HG03064 (cell line): ENCODE measurements around the gene IGSF10.

Source experiments
- ATAC-seq: cut with Tn5 transposase; IDR thresholded peaks from one replicate; pipeline ENCODE4 v1.9.1; 2021; ENCODE audit warnings: low read depth; ENCODE audit not compliant: unreplicated experiment

Gene IGSF10

DNA sequence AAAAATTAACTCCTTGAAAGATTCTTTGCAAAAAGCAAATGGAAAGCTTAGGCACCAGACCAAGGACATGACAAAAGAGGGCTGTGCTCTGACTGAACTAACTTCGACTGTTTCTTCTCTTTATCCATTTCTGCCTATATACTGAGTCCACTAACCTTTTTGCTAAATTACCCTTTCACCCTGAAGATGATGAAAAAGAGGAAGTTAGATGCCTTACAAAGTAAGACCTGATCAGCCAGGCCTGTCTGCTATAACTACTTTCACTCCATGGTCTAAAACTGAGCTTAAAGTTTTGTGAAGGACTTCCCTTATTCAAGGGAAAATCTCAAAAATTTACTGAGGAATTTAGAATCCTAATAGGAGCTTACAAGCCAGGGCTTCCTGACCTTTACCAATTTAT lies 6.2 kb upstream of the IGSF10 start:
- ATAC-seq = no peak

- no peak for ATAC-seq
These were observed 2.1 kb upstream of the IGSF10 start for GRCh38 chr3:151462991-151463390.

DNA sequence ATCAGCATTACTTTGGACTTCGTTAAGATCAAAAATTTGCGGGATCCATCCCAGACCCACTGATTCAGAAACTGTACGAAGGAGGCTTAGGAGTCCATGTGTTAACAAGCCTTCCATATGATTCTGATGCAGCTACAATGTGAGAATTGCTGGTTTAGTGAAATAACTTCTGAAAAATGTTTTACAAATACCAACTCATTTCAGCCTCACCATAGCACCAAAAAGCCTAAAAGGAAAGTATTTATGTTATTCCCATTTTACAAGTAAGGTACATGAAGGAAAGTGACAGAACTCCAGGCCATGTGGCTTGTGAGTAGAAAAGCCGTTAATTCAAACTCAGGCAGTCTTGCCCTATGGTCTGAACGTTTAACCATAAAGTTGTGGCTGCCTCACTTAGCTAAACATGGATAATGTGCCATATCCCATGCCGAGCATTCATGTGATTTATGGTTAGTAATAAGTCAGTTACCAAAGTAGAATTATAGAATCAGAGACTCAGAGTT lies 1.5 kb upstream of the IGSF10 start:
- no peak for ATAC-seq

DNA sequence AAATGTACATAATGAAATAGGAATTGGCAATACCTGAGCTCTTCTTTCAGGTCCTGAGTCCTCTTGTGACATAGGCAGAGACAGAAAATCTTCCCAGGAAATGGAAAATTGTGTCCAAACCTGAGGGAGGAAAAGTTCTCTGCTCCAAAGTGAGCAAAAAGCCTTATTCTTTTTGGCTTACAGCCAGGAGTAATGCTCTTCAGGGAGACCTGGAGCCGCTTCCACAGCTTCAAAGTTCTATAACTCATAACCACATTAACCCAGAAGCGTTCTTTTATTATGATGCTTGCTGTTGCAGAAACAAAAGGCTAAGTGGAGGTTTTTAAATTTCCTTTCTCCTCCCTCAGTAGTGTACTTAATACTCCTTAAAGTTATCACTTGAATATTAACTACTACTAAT lies 633 bp downstream of the IGSF10 start:
- ATAC-seq = no peak

- ATAC-seq = no peak
These were observed 1.5 kb downstream of the IGSF10 start for GRCh38 chr3:151459358-151459757.

GRCh38 chr3:151456065-151456464 lies 4.8 kb downstream of the IGSF10 start:
- no peak for ATAC-seq

DNA sequence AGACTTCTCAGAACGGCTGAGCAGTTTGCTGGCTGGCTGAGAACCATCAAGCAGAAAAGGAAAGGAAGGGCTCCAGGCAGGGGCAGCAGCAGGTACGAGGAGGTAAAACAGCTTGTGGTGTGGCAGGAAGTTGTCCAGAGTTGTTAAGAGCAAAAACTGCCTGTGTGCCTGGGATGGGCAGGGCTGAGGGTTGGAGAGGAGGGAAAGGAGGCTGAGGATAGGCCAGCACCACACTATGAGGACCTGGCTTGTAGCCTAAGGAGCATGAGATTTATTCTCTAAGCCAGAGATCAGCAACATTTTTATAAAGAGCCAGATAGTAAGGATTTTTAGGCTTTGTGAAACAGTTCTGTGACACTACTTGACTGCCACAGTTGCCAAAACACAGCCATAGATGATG lies 8.0 kb downstream of the IGSF10 start:
- ATAC-seq = no peak

DNA sequence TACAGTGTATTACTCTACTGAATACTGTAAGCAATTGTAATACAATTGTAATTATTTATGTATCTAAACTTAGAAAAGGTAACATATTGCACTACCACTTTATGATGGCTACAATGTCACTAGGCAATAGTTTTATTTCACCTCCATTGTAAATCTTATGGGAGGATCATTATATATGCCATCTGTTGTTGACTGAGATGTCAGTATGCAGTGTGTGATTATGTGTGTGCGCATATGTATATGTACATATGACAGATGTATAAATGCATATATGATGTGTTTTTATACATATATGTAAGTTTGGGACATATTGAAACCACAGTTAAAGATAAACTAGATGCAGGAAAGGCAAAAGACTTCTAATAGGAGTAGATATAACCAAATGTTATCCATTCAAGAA lies 8.5 kb downstream of the IGSF10 start:
- no peak for ATAC-seq

DNA sequence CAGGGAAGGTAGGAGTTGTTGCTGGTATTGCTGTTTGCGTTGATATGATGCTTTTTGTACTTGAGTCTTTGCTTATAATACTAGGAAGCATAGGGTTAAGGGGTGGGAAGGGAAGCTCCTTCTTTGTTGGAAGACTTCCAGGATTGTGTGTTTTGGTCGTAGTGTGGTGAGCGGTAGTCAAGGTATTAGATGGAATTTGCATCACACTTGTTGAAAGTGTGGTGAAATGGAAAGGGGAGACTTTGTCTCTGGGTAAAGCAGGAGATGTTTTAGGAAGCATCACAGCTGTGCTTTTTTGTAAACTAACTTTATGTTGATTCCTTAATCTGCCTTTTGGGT lies 14.9 kb downstream of the IGSF10 start:
- ATAC-seq = no peak

GRCh38 chr3:151445273-151446001 lies 15.4 kb downstream of the IGSF10 start:
- no peak for ATAC-seq

DNA sequence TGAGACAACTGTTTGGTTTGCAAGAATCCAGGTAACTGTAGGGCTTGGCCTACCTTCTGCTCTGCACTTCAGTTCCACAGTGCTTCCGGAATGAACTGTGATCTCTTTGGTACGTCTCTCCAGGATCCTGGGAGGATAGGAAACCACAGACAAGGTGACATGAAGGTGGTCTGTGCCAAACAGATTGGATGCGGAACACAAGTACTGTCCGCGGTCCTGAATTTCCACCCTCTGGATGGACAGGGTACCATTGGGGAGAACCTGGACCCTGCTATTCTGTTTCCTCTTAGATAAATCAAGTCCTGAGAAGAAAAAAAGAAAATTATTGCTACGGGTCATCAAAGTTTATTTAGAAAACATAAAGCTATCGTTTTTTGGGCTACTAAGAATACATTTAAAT lies 17.3 kb downstream of the IGSF10 start:
- no peak for ATAC-seq

DNA sequence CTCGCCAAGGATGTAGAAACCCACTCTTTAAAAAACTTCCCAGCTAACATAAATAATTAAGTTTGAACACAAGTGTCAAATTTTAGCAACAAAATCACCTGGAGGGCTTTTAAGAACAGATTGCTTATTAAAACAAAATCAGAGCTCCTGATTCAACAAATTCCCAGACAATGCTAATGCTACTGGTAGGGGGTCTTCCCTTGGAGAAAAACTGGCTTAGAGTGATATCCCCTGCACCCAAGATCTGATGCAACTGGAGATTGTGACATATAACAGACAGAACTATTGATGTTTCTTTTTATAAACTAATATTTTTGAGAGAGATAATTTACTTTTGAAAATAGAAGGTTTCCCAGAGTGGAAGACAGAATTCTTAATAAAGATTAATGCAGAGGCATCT lies 19.9 kb downstream of the IGSF10 start:
- ATAC-seq = no peak

- ATAC-seq = no peak
These were observed 21.2 kb downstream of the IGSF10 start for GRCh38 chr3:151439652-151440125.

DNA sequence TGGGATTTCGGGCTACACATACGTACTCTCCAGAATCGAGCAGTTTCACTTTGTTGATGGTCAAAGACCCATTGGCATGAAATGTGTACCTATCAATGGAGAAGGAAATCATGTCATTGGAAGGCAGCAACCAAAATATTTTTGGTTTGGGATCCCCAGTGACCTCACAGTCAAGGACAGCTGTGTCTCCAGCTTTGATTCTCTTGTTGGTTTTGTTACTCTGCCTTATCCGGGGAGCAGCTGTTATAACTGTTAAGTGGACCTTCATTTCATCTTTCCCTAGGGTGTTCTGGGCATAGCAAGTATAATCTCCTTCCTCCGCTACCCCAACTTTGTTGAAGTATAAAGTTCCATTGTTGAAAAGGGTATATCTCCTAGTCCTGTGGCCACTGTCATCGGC lies 23.0 kb downstream of the IGSF10 start:
- no peak for ATAC-seq

DNA sequence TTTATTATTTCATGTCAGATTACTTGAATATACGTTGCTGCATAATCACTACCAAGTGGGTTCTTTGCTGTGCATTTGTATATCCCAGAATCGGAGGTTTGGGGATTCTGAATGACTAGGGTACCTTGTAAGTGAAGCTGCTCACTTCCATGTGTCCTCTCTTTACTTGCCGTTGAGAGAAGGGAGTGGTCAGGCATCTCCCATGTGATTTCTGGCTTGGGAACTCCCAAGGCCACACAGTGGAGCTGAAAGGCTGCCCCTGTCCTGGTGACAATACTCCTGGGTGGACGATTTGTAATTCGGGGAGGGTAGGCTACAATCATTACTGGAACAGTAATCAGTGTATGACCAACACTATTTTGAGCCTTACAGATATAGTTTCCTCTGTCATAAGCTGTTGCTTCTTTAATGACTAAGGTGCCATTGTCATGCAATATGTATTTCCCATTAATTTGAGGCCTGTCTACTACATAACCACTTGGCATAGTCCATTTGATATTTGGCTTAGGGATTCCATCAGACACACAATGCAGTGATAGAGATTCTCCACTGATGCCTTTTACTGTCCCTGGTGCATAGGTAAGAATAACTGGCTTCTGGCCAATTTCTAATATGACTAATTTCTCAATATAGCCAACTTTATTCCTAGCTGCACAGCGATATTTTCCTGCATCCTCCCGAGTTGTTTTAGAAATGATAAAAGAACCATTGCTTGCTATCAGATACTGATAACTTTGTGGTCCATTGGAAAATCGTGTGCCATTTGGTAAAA lies 24.0 kb downstream of the IGSF10 start:
- no peak for ATAC-seq

DNA sequence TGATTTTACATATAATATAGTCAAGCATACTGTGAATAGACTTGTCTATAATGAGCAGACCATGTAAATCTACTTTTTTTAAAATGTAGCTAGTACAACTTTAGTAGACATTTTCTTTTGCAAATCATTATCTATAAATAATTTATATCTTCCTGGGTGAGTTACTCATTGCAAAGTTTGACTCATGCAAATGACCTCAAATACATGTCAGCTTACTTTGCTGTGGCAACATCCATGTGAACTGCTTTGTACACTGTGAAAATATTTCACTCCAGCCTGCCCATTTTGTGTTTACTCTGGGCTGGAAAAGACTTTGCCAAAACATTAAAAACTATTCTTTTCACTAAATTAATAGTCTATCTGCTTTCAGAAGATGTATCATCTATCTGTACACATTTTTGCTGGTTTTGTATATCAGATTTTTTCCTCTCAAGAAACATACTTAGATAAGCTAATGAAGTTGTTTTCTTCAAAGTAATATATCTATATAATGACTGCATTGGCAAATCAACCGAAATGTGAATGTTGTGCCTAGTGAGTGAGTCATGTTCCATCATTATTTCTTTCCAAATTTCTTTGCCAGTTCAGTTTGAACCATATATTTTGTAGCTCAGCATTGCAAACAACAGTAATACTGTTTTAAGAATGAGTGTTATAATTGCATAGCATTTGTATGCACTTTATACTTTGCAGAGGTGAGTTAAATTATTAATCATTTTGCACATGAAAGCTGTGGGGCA lies 26.5 kb downstream of the IGSF10 start:
- no peak for ATAC-seq

DNA sequence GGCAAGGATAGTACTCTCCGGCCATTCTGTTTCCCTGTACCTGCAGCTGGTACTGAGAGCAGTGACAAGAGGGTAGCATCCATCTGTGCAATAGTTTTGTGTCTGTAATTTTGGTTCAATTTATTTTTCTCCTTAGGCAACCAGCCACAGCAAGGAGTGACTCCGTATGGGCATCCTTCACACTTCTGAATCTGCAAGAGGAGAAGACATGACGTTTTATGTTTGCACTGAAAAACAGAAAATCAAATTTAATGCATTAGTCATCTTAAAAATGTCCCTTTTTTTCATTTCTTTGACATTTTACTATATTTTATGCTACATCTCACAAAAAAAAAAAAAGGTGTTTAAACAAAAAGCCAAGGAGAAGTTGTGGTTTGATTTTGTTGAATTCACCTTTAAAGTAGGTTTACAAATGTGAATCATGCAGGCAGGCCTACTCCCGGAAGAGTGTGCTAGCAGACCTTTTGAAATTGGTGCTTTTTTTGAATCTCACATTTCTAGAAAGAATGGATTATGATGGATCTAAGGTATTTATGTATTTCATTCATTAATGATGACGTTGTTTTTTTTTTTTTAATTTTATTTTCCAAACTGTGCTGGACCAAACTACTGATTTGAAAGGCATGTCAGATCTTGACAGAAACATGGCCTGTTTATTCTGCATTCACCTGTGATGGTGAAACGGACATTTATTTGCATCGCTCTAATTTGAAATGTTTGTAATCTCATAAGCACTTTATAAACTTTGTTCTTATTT lies 28.1 kb downstream of the IGSF10 start:
- ATAC-seq = no peak

DNA sequence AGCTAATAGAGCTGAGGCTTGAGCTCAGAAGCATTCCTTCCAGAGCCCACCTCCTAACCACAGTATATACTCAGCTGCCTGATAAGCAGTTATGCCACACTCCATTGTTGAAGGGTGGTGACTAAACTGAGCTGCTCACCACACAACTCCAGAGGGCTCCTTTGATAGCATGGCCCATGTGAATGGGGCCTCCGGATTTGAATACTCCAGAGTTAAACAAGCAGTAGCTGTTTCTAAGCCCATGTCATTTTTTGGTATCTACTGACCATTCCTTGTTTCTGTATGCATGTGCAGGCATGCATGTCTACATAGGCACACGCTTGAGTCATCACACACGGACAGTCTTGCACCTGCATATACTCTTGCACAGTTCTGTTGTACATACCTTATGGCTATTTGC lies 28.9 kb downstream of the IGSF10 start:
- no peak for ATAC-seq

DNA sequence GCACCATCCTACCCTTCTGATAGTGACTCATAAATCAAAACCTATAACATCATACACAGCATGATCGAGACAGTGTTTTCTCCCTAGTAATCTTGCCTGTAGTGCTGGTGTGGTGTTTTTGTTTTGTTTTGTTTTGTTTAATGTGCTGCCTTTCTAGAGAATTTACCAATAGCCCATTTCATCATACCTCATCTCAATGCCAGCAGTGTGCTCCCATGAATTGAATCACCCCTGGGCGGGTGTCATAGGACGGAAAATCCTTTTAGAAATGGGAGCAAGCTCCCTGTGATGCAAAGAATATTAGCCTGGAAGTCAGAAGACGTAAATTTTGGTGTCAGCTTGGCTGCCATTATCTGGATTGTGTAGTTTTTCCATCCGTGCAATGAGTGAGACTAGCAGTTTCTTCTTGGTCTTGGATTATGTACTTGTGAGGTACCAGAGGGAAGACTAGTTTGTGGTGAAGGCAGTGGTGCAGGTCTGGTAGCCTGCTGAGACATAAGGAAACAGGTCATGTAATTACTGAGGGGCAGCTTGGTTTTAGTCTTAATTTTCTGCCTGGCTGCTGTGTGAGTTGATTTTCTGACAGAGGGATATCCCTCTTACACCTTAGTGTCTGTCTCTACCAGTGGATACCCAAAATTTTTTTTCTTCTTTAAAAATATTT lies 29.9 kb downstream of the IGSF10 start:
- no peak for ATAC-seq

DNA sequence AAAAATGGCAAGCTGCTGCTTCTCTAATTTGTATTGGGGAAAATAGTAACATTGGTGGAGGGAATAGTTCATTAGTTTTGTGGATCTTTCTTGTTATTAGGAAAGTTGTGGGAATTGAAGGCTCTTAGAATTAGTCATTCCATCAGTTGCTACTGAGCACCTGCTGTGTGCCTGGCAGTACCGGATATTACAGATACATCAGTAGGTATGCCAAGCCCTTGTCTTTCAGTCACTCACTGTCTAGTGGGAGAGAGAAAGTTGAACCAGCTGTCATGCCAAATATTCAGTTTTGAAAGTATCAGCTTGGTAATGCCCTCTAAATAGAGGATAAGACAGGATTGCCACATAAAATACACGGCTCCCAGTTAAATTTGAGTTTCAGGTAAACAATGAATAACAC lies 32.5 kb downstream of the IGSF10 start:
- ATAC-seq = no peak
